Measurements from ENCODE around the gene THADA. TPM values are rescaled to one million over a fixed set of nuclear protein-coding genes. Genes with fewer than 3 reads are reported as not detected.

The THADA gene
- total RNA-seq, 1 donor: 33.2 TPM

DNA sequence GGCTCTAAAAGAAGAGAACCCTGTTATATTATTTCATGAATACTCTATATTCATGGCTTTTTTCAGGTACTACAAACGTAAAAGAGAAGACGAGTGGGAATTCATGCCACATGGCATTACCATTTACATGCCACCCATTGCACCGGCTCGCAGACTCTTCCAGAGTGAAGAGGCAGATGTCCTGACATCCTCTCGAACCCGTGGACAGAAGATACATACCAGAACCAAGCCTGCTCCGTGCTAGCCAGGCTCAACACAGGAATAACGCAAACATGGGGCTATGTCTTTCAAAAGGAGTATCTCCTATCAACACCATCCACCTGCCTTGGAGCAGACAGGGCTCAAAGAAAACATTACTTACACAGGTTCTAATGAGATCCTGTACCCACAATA, 168.8 kb downstream of the THADA start:
- no peak overlapping the region for H3K4me3 ChIP-seq (ENCODE audit: low read depth, low read length)
- DNase-seq (ENCODE audit: low read depth): no peak
- TF ChIP-seq, protein P1, sequence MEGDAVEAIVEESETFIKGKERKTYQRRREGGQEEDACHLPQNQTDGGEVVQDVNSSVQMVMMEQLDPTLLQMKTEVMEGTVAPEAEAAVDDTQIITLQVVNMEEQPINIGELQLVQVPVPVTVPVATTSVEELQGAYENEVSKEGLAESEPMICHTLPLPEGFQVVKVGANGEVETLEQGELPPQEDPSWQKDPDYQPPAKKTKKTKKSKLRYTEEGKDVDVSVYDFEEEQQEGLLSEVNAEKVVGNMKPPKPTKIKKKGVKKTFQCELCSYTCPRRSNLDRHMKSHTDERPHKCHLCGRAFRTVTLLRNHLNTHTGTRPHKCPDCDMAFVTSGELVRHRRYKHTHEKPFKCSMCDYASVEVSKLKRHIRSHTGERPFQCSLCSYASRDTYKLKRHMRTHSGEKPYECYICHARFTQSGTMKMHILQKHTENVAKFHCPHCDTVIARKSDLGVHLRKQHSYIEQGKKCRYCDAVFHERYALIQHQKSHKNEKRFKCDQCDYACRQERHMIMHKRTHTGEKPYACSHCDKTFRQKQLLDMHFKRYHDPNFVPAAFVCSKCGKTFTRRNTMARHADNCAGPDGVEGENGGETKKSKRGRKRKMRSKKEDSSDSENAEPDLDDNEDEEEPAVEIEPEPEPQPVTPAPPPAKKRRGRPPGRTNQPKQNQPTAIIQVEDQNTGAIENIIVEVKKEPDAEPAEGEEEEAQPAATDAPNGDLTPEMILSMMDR (IDR thresholded peaks at IDR 0.05; ENCODE audit: insufficient read depth, low read depth, low read length): no peak

DNA sequence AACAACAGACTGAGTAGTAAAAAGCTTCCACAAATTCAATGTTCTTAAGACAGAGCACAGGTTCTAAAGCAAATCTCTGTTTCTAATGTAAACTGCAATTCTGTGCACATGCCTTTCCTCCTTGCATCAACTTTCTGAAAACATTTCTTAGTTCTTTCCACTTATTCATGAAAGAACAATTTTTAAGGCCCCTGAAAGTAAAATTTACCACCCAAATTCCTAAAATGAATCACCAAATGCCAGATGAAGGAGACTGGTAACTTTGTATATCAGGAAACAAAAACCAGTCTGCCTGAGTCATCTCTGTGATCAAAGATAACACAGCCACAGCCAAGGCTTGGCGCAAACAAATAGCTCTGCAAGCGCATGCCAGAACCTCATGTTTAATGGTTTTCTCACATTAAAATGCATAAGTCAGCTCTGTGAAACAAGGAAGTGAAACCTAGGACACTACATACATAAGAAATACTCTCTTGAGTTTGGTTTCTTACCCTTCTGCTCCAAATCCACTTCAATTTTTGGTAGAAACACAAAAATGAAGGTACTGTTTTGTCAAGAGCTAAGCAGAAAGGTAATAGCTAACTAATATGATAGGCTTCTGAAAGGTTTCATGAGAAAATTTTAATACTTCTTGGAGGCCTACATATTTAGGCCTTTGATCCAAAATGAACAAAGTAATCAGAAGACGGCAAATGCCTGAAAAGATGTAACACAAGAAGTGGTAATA, 169.4 kb downstream of the THADA start:
- DNase-seq (ENCODE audit: low read depth): peak; percentile 99
- TF ChIP-seq, protein P1 (IDR thresholded peaks at IDR 0.05; ENCODE audit: insufficient read depth, low read depth, low read length): no peak
- no peak overlapping the region for H3K4me3 ChIP-seq (ENCODE audit: low read depth, low read length)

DNA sequence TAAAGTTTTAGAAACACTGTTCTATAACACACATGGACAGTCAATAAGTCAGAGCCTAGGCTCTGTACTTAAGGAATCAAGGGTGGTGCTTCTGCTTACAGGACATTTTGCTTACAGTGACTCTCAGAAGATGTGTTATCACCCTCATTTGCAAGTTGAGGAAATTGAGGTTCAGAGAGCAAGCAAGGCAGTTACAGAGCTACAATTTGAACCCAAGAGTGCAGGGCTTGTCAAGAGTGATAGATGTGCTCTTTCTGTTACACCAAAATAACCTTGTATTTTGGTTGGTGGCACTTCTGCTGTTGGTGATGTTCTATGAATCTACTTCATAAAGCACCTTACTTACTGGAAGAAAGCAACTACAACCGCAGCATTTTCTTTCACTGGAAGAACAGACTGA, 170.2 kb downstream of the THADA start:
- H3K4me3 ChIP-seq (ENCODE audit: low read depth, low read length): no peak overlapping the region
- TF ChIP-seq, protein P1 (IDR thresholded peaks at IDR 0.05; ENCODE audit: insufficient read depth, low read depth, low read length): no peak
- no peak for DNase-seq (ENCODE audit: low read depth)

DNA sequence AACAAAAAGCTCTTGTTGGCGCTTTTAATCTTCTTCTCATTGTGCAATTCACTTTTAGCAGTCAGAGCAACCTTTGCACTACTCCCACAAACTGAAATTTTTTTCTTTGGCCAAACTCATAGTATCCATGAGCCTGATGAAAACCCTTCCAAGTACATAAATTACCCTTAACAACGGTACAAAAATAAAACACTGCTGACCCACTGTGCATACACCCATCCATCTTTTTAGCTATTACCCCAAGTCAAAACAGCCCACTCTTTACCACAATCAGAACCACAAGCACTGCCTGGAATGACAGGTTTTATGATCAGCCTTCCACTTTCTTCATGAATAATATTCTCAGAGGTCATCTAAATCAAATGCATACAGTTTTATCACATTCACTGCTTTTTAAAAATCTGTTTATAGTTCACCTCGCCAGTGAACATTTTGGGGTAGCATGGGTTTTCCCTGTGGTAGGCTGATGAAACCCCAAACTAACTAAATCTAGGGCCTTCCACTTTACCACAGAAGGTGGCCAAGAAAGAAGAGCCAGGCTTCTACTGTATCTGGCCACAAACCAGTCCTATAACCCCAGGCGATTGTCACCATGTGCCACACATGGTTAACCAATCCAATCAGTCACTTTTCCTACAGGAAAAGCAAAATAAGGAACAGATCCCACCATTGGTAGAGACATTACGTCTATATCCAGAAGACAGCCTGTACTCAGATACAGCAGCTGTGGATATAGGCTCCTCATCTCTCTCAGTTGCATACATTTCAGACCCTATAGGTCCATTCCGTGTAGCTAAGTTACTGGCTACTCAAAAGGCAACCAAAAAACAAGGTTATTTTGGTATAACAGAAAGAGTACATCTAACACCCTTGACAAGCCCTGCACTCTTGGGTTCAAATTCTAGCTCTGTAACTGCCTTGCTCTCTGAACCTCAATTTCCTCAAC, 171.3 kb downstream of the THADA start:
- DNase-seq (ENCODE audit: low read depth): peak; percentile 84
- TF ChIP-seq, protein P1 (IDR thresholded peaks at IDR 0.05; ENCODE audit: insufficient read depth, low read depth, low read length): no peak
- no peak overlapping the region for H3K4me3 ChIP-seq (ENCODE audit: low read depth, low read length)

DNA sequence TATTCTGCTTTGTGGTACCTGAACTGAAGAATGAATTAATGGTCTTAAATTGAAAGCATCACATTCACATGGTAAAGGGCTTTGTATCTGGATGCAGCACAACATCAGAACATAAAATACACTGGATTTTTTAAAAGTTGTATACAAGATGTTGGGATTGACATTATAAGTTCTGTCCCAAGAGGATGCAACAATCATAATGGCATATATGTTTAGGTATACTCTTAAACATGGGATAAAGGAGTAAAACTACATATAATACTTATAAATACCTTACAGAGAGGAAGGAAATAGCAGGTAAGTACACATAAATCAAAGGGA, 171.9 kb downstream of the THADA start:
- TF ChIP-seq, protein P1 (IDR thresholded peaks at IDR 0.05; ENCODE audit: insufficient read depth, low read depth, low read length): no peak
- DNase-seq (ENCODE audit: low read depth): no peak
- H3K4me3 ChIP-seq (ENCODE audit: low read depth, low read length): no peak overlapping the region

DNA sequence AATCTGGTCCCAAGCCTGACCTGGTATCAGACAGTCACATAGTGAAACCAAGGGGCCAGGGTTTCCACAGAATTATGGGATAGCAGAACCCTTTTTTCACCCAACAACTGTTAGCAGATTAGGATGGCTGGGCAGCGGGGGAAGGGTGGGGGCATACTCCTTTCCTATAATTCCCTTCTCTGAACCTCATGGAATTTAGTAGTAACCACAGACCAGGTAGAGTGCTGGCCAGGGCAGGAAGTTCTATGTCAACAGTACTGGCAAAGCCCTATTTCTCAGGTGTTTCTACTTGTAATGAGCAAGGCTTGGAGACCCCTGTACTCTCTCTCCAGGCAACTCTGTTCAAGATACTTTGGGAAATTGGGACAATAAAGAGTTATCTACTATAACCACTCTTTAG, 174.6 kb downstream of the THADA start:
- no peak for DNase-seq (ENCODE audit: low read depth)
- TF ChIP-seq, protein P1 (IDR thresholded peaks at IDR 0.05; ENCODE audit: insufficient read depth, low read depth, low read length): no peak
- no peak overlapping the region for H3K4me3 ChIP-seq (ENCODE audit: low read depth, low read length)

Data from fibroblast of villous mesenchyme (primary cell).